Right forelimb (tissue), 1 donor: ENCODE data around the gene HMGCS1.
"Not testable (repeated sequence)": the region's sequence is repeated elsewhere in the genome, so short reads cannot be mapped to it uniquely, and the experiment has no call there.

ENCODE experiments used
- DNase-seq: peaks from one replicate; pipeline ENCODE4 v3.0.0-alpha.2; 2018

The HMGCS1 gene

DNA sequence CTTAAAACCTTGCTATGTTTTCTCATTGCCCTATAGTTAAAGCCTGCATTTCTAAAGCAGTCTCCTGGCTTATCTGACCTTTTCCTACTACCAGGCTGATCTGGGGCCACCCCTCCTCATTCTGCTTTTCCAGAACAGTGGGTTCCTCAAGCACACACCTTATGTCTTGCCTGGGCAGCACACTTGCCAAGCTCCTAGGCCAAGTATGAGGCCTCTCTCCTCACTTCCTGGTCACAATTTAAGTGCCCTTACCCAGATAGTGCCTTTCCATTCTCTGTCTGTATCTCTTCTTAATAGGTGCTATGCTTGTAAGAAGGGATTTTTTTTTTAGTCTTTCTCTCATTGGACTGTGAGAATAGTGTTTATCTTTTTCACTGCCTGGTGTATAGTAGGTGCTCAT lies 39.7 kb downstream of the HMGCS1 start:
- DNase-seq = no peak

GRCh38 chr5:43270645-43271044 lies 42.6 kb downstream of the HMGCS1 start:
- DNase-seq = no peak

GRCh38 chr5:43268188-43268820 lies 44.9 kb downstream of the HMGCS1 start:
- no peak for DNase-seq

GRCh38 chr5:43262269-43262668 lies 50.9 kb downstream of the HMGCS1 start:
- not testable (repeated sequence) for DNase-seq

DNA sequence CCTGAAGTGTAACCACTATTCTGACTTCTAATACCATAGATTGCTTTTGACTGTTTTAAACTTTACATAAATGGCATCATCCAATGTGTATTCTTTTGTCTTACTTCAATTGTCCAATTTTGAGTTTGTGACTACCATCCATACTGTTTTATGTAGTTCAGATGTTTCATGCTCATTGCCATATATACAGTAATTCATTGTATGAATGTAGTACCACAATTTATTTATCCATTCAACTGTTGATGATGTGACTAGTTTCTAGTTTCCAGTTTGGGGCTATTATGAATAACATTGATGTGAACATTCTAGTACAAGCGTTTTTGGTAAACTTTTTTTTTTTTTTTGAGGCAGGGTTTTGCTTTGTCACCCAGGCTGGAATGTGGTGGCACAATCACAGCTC lies 55.1 kb downstream of the HMGCS1 start:
- no peak for DNase-seq

GRCh38 chr5:43256261-43256966 lies 56.8 kb downstream of the HMGCS1 start:
- DNase-seq = no peak

DNA sequence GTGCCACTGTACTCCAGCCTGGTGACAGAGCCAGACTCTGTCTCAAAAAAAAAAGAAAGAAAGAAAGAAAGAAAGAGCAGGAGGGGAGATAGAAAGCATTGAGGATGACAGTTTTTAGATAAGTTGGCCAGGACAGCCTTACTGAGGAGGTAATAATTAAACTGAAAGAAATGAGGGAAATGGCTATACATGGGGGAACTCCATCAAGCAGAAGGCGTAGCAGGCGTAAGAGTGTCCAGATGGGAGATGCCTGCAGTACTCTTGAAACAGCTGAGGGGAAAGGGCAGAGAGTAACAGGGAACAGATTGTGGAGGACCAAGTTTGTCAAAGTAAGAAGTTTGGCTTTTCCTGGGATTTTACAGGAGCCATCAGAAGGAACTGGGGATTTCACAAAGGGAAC lies 57.5 kb downstream of the HMGCS1 start:
- no peak for DNase-seq

DNA sequence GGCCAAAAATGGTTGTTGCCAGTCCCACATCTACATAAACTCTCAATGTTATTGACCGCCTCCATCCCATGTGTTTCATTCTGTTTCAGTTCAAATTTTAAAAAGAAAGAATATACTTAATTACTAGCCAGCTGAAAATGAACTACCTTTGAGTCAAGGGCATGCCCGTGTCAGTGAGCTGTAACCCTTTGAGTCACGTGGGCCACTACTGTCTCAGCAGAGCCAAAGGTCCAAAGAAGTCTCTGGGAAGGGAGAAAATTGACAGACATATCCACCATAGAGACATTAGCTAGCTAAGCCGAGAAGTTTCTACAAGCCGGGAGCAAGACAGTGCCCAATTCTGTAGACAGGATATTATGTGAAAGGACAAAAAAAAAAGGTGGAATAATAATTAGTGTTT lies 61.5 kb downstream of the HMGCS1 start:
- DNase-seq = no peak

DNA sequence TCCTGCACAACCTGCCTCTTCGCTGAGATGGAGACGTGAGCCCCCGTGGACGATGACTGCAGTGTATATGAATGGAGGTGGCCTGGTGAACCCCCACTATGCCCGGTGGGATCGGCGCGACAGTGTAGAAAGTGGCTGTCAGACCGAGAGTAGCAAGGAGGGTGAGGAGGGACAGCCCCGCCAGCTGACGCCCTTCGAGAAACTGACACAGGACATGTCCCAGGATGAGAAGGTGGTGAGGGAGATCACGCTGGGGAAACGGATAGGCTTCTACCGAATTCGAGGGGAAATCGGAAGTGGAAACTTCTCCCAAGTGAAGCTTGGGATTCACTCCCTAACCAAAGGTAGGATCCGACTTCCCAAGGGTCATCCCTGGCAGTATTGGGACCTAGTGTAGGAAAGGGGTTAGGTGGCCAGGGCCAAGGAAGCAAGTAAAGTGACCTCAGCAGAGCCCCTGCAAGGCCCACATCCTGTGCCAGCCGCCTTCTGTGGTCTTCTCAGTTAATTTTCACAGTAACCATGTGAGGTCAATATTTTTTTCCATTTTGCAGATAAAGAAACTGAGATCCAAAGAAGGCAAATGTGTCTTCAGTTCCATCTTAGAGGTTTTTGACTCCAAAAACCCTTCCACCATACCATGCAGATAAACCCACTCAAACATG lies 67.4 kb downstream of the HMGCS1 start:
- DNase-seq = no peak

DNA sequence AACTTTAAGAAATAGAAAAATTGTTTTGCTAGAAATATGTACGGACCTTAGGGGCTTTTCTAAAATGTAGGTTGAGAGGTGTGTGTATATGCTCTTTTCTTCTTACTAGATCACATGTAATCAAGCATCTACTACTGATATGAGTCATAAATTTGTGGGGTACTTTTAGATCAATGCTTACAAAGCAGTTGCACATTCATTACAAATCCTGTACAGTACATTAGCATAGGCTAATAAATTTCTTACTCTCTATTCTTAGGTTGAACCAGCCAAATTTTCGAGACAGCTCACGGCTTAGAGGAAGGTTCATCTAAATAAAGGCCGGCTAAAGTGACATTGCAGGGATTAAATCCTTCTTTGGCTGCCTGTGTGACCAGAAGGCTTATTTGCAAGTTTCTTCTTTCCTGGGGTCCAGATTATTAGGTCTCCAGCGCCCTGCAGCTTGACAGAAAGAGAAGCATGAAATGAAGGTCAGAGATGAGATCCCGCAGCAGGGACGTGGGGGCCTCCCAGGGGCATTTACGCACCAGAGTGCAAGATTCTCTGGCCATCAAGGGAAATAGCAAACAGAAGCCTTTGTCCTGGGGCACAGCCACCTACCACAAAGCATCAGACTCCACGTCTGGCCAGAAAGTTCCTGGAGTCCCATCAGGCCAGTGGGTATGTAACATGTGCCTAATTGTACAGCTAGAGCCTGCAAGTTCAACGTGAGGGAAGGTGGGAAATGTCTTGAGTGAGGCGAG lies 68.2 kb downstream of the HMGCS1 start:
- DNase-seq = no peak

DNA sequence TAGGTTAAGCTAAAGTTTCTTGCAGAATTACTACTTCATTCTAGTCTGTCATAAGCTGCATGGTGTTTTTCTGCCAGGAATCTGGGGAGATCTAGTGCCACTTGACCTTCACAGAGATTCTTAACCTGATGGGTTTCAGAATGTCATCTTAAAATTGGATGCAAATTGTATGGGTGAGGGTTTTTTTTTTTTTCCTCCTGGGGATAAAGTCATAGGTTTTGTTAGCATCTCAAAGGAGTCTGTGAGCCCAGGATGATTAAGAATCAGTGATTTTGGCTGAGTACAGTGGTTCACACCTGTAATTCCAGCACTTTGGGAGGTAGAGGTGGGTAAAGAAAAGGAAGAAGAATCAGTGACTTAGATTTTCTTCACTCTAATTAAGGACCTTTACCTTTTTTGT lies 69.9 kb downstream of the HMGCS1 start:
- no peak for DNase-seq

- DNase-seq = no peak
Observed at GRCh38 chr5:43242196-43242595, 71.0 kb downstream of the HMGCS1 start.
